HepG2 (cell line): ENCODE data around the gene RASSF7. TPM values are rescaled to one million over a fixed set of nuclear protein-coding genes. Genes with fewer than 3 reads are reported as not detected.
A peak's percentile ranks its signal among the peaks of the same experiment; 100 is the strongest.

Experiments
- ATAC-seq: fragments of 200-7000 bp; cut with Tn5 transposase; 3 replicates; pipeline ENCODE4 v1.9.1; 2020; ENCODE audit warnings: mild to moderate bottlenecking, moderate library complexity
- BruUV-seq: library from RNA; stranded (reverse); fragments of 400-500 nt; replicated peaks from 2 replicates; lab custom pipeline; 2021; lab: Mats Ljungman, UMichigan
- CTCF ChIA-PET: fragments of 300-600 bp; formaldehyde crosslinking; extraction: SDS; loops from one replicate; lab custom pipeline; 2021; ENCODE audit warnings: low total read pairs, inconsistent platforms, low intra/inter-chr PET ratio; lab: Yijun Ruan, JAX
- POLR2A ChIA-PET: fragments of 350-600 bp; sonication (Branson Sonifier 250); formaldehyde crosslinking; loops from one replicate; lab custom pipeline; 2020; ENCODE audit warnings: antibody characterized with exemption, inconsistent platforms; lab: Yijun Ruan, JAX
- DNase-seq: peaks from one replicate; pipeline ENCODE4 v3.0.0-alpha.2; 2015; ENCODE audit warnings: low spot score
- FAIRE-seq: peaks from 3 replicates; lab custom pipeline; 2011; peaks lifted over from hg19 to GRCh38; lab: Jason Lieb, UNC
- H2AFZ ChIP-seq: one replicate; pipeline ENCODE4 v1.6.1; 2011; ENCODE audit warnings: low read length, inconsistent platforms
- H3K27ac ChIP-seq: fragments of 300-600 bp; 3 replicates; pipeline ENCODE4 v1.8.0; 2011; ENCODE audit warnings: mixed run types, mild to moderate bottlenecking, mixed read lengths, low read length, inconsistent platforms; ENCODE audit not compliant: insufficient read depth; ENCODE audit errors: extremely low read length
- H3K27me3 ChIP-seq, 2 experiments: fragments of 200-600 bp in 1 of 2; 2 replicates in 1 of 2; 3 replicates in 1 of 2; pipeline versions ENCODE4 v1.6.0 to v1.8.0; 2011; ENCODE audit warnings: low read length in 2 of 2, mild to moderate bottlenecking in 2 of 2, moderate library complexity in 2 of 2, inconsistent platforms in 1 of 2; ENCODE audit not compliant: insufficient read depth in 2 of 2, control insufficient read depth in 1 of 2
- H3K36me3 ChIP-seq, 2 experiments: fragments of 200-600 bp in 1 of 2; replicated peaks in 1 of 2; 2 replicates in 1 of 2; 3 replicates in 1 of 2; pipeline versions ENCODE4 v1.5.1 to v1.8.0; 2011; ENCODE audit warnings: low read length in 2 of 2, inconsistent platforms in 1 of 2; ENCODE audit not compliant: insufficient read depth in 2 of 2, control insufficient read depth in 1 of 2
- H3K4me1 ChIP-seq: 2 replicates; pipeline ENCODE4 v1.5.1; 2012; ENCODE audit warnings: low read length, inconsistent platforms; ENCODE audit not compliant: insufficient read depth
- H3K4me2 ChIP-seq: 2 replicates; pipeline ENCODE4 v1.6.0; 2011; ENCODE audit warnings: low read depth, low read length, inconsistent platforms
- H3K4me3 ChIP-seq, 3 experiments: fragments of 200-600 bp in 1 of 3; sonication (generic), shearing (Covaris generic) in 1 of 3; replicated peaks in 1 of 3; 2 replicates each; pipeline ENCODE4 v1.5.1; 2011 to 2016; ENCODE audit warnings: low read length in 3 of 3, inconsistent platforms in 2 of 3, low read depth in 2 of 3, mild to moderate bottlenecking in 2 of 3, control low read depth in 1 of 3, mixed read lengths in 1 of 3; ENCODE audit not compliant: insufficient read depth in 1 of 3
- H3K79me2 ChIP-seq: one replicate; pipeline ENCODE4 v1.6.1; 2011; ENCODE audit warnings: low read length, inconsistent platforms; ENCODE audit not compliant: insufficient read depth
- H3K9ac ChIP-seq: 2 replicates; pipeline ENCODE4 v1.6.0; 2011; ENCODE audit warnings: mild to moderate bottlenecking, low read depth, low read length, inconsistent platforms; ENCODE audit not compliant: insufficient read depth
- H3K9me3 ChIP-seq: 2 replicates; pipeline ENCODE4 v1.5.1; 2012; ENCODE audit warnings: mild to moderate bottlenecking, low read length
- H4K20me1 ChIP-seq: 2 replicates; pipeline ENCODE4 v1.6.0; 2011; ENCODE audit warnings: inconsistent platforms, mild to moderate bottlenecking, low read length, moderate library complexity; ENCODE audit not compliant: insufficient read depth
- AGO2 ChIP-seq: fragments of 200-400 bp; formaldehyde crosslinking; optimal IDR thresholded peaks from 2 replicates; pipeline ENCODE3; 2017; ENCODE audit warnings: mild to moderate bottlenecking, low read depth, low read length, moderate library complexity
- CHCHD3 ChIP-seq: sonication (generic); formaldehyde crosslinking; IDR thresholded peaks from 2 replicates; pipeline ENCODE4 v1.8.0; 2022; ENCODE audit warnings: mild to moderate bottlenecking, missing genetic modification reagents, moderate library complexity
- DMAP1 ChIP-seq: IDR thresholded peaks from 2 replicates; pipeline ENCODE4 v1.6.1; 2016
- FOXO1 ChIP-seq: sonication (generic); formaldehyde crosslinking; IDR thresholded peaks from 2 replicates; pipeline ENCODE4 v1.4.0; 2020; ENCODE audit warnings: missing genetic modification reagents
- KDM1A ChIP-seq: IDR thresholded peaks from 2 replicates; pipeline ENCODE4 v1.6.1; 2016; ENCODE audit warnings: missing compliant biosample characterization
- REXO4 ChIP-seq: sonication (generic); formaldehyde crosslinking; IDR thresholded peaks from 2 replicates; pipeline ENCODE4 v1.8.0; 2022; ENCODE audit warnings: missing genetic modification reagents, mild to moderate bottlenecking, borderline replicate concordance
- ZBTB25 ChIP-seq: IDR thresholded peaks from 2 replicates; pipeline ENCODE4 v1.6.1; 2018; ENCODE audit warnings: missing genetic modification reagents
- ZNF256 ChIP-seq: sonication (generic); formaldehyde crosslinking; conservative IDR thresholded peaks from 2 replicates; pipeline ENCODE4 v1.4.0; 2020; ENCODE audit warnings: missing genetic modification reagents
- ZNF883 ChIP-seq: sonication (generic); formaldehyde crosslinking; IDR thresholded peaks from 2 replicates; pipeline ENCODE4 v1.5.1; 2020; ENCODE audit warnings: mild to moderate bottlenecking, missing genetic modification reagents; ENCODE audit errors: not compliant biosample characterization
- WGBS: methylation state at CpG from one replicate; pipeline ENCODE4 v1.1.6; 2017; ENCODE audit warnings: low lambda C conversion rate; 5-methylcytosine and 5-hydroxymethylcytosine counted together
- in situ Hi-C: cut with HindIII; loops from 2 replicates; pipeline ENCODE4 v1.10.0; 2017; ENCODE audit warnings: low pct_unique_long_range_greater_than_20kb; ENCODE audit not compliant: extremely low pct_ligation_motif_present
- intact Hi-C: fragments of 100-400 bp; cut with micrococcal nuclease; formaldehyde crosslinking; loops from one replicate; pipeline ENCODE4 v1.10.0; 2022; ENCODE audit not compliant: unreplicated experiment
- polyA plus RNA-seq, 8 experiments: library from polyadenylated mRNA; depleted of rRNA in 3 of 8; stranded (reverse) in 7 of 8; unstranded in 1 of 8; fragments of >200 nt; fragmentation: Illumina TruSeq in 4 of 8; extraction: Trizol in 4 of 8; gene quantifications; 2 replicates each; pipeline versions ENCODE4 v1.2.1 to v1.2.3, GENCODE V29; 2011 to 2016; ENCODE audit warnings: low read depth in 4 of 8, missing spikeins in 1 of 8, mixed read lengths in 1 of 8; ENCODE audit not compliant: insufficient read depth in 1 of 8
- total RNA-seq, 5 experiments: library from RNA; depleted of rRNA; stranded (reverse); fragments of >200 nt; fragmentation: Illumina TruSeq; extraction: Trizol; gene quantifications; 2 replicates each; pipeline ENCODE4 v1.2.3, GENCODE V29; 2016; ENCODE audit warnings: low read depth in 1 of 5

The RASSF7 gene
- total and polyA plus RNA-seq, 2 of the 13 experiments (the other 11 are each of a cell fraction or from before 2014, with no cell fraction given) = 20.2 to 28.6 TPM

- in situ Hi-C loops = no loop called here
- ChIA-PET CTCF (no interaction called here), POLR2A (no interaction called here)
- no peak for DNase-seq
- H3K4me3 ChIP-seq = no peak overlapping the region
- H3K4me1 ChIP-seq = peaks cover 26% of the 10 kb centered on the region
- ATAC-seq = no peak
- TF ChIP-seq FOXO1 (CRISPR knock-in tag) (no peak), REXO4 (CRISPR knock-in tag) (no peak), AGO2 (peak; percentile 46), ZNF883 (CRISPR knock-in tag) (peak; percentile 29), ZNF256 (CRISPR knock-in tag) (no peak), CHCHD3 (CRISPR knock-in tag) (no peak), ZBTB25 (CRISPR knock-in tag) (no peak), DMAP1 (CRISPR knock-in tag) (no peak)
- no peak for FAIRE-seq
- no peaks in the 10 kb centered on the region for H3K9me3 ChIP-seq
- WGBS = 99% methylated on average over 22 of the region's 22 CpGs
- H4K20me1 ChIP-seq = peaks cover 15% of the 10 kb centered on the region; the same call in 1 of the 2 replicates
- H3K79me2 ChIP-seq = peaks cover 25% of the 10 kb centered on the region
- H3K4me2 ChIP-seq = no peak overlapping the region
- no peak overlapping the region for H3K9ac ChIP-seq
- H3K27ac ChIP-seq = no peak overlapping the region
- intact Hi-C loops = no loop called here
- H3K27me3 ChIP-seq = no peaks in the 10 kb centered on the region
- no TSS peak for BruUV-seq
- no peak overlapping the region for H2AFZ ChIP-seq
- H3K36me3 ChIP-seq = peaks cover 41 to 81% of the 10 kb centered on the region in 2 experiments
Measured at GRCh38 chr11:592501-592900, 31.7 kb downstream of the RASSF7 start.

- ChIA-PET CTCF (no interaction called here), POLR2A (no interaction called here)
- 98% methylated on average over 10 of the region's 10 CpGs for WGBS
- no peak overlapping the region for H3K9ac ChIP-seq
- no peak overlapping the region for H3K27ac ChIP-seq
- H3K79me2 ChIP-seq = peaks cover 25% of the 10 kb centered on the region
- H3K4me2 ChIP-seq = no peak overlapping the region
- H3K36me3 ChIP-seq = peaks cover 44 to 84% of the 10 kb centered on the region in 2 experiments
- H2AFZ ChIP-seq = no peak overlapping the region
- no peak for FAIRE-seq
- intact Hi-C loops = no loop called here
- in situ Hi-C loops = no loop called here
- H3K27me3 ChIP-seq = no peaks in the 10 kb centered on the region
- no TSS peak for BruUV-seq
- no peaks in the 10 kb centered on the region for H3K9me3 ChIP-seq
- peaks cover 22% of the 10 kb centered on the region for H3K4me1 ChIP-seq
- H3K4me3 ChIP-seq = no peak overlapping the region
- no peak for ATAC-seq
- no peak for DNase-seq
- peaks cover 11% of the 10 kb centered on the region; the same call in 1 of the 2 replicates for H4K20me1 ChIP-seq
- TF ChIP-seq ZNF883 (CRISPR knock-in tag) (peak; percentile 9), KDM1A (no peak)
Measured at GRCh38 chr11:592918-593317, 32.1 kb downstream of the RASSF7 start.
